SK-N-SH (cell line): ENCODE measurements around the gene TFIP11. TPM values are rescaled to one million over a fixed set of nuclear protein-coding genes. Genes with fewer than 3 reads are reported as not detected.

Source experiments
- CTCF ChIA-PET: fragments of 300-600, 350-600 bp; formaldehyde crosslinking; extraction: SDS; loops from one replicate; lab custom pipeline; 2021; lab: Yijun Ruan, JAX
- POLR2A ChIA-PET: fragments of 350-600 bp; sonication (Branson Sonifier 250); formaldehyde crosslinking; extraction: SDS; loops from one replicate; lab custom pipeline; 2020; ENCODE audit warnings: antibody characterized with exemption, inconsistent platforms; lab: Yijun Ruan, JAX
- DNase-seq: peaks from one replicate; pipeline ENCODE4 v3.0.0; 2012
- H2AFZ ChIP-seq: fragments of 200-600 bp; sonication (generic); 2 replicates; pipeline ENCODE4 v1.8.1; 2016; ENCODE audit warnings: antibody characterized with exemption, mild to moderate bottlenecking, low read depth
- H3F3A ChIP-seq: fragments of 200-600 bp; sonication (generic); replicated peaks from 2 replicates; pipeline ENCODE3; 2016; ENCODE audit warnings: antibody characterized with exemption, mild to moderate bottlenecking; ENCODE audit not compliant: insufficient read depth
- H3K27ac ChIP-seq, 2 experiments: fragments of 200-500 bp in 1 of 2; fragments of 200-600 bp in 1 of 2; sonication (Bioruptor generic) in 1 of 2; sonication (generic), shearing (Covaris generic) in 1 of 2; 2 replicates each; pipeline versions ENCODE4 v1.5.1 to v1.6.1; 2014 to 2016; ENCODE audit warnings: low read depth in 2 of 2, inconsistent platforms in 1 of 2, low read length in 1 of 2, mild to moderate bottlenecking in 1 of 2, mixed read lengths in 1 of 2
- H3K27me3 ChIP-seq: fragments of 200-600 bp; sonication (generic), shearing (Covaris generic); 2 replicates; pipeline ENCODE4 v1.6.1; 2016; ENCODE audit warnings: mixed run types; ENCODE audit not compliant: insufficient read depth
- H3K36me3 ChIP-seq, 2 experiments: fragments of 200-500 bp in 1 of 2; fragments of 200-600 bp in 1 of 2; sonication (Bioruptor generic) in 1 of 2; sonication (generic) in 1 of 2; replicated peaks in 1 of 2; 2 replicates each; pipeline versions ENCODE3 to v1.5.1; 2014 to 2016; ENCODE audit warnings: low read length in 1 of 2, mild to moderate bottlenecking in 1 of 2; ENCODE audit not compliant: insufficient read depth in 2 of 2, control insufficient read depth in 1 of 2
- H3K4me1 ChIP-seq, 2 experiments: fragments of 200-500 bp in 1 of 2; fragments of 200-600 bp in 1 of 2; sonication (Bioruptor generic) in 1 of 2; sonication (generic), shearing (Covaris generic) in 1 of 2; 2 replicates each; pipeline versions ENCODE4 v1.5.1 to v1.6.1; 2014 to 2016; ENCODE audit warnings: low read depth in 1 of 2, low read length in 1 of 2, mixed run types in 1 of 2; ENCODE audit not compliant: insufficient read depth in 2 of 2, control insufficient read depth in 1 of 2
- H3K4me2 ChIP-seq: fragments of 200-600 bp; sonication (generic), shearing (Covaris generic); 2 replicates; pipeline ENCODE4 v1.6.1; 2017; ENCODE audit warnings: mixed run types
- H3K4me3 ChIP-seq, 2 experiments: fragments of 200-500 bp in 1 of 2; fragments of 200-600 bp in 1 of 2; sonication (Bioruptor generic) in 1 of 2; sonication (generic), shearing (Covaris generic) in 1 of 2; 2 replicates each; pipeline versions ENCODE4 v1.5.1 to v1.8.1; 2014 to 2016; ENCODE audit warnings: low read depth in 2 of 2, inconsistent platforms in 1 of 2, low read length in 1 of 2, mild to moderate bottlenecking in 1 of 2, mixed read lengths in 1 of 2, moderate library complexity in 1 of 2
- H3K79me2 ChIP-seq: fragments of 200-600 bp; sonication (generic); 2 replicates; pipeline ENCODE4 v1.8.1; 2017; ENCODE audit warnings: mild to moderate bottlenecking; ENCODE audit not compliant: insufficient read depth
- H3K9ac ChIP-seq: fragments of 200-600 bp; sonication (generic); 2 replicates; pipeline ENCODE4 v1.6.1; 2017; ENCODE audit warnings: mixed run types
- H3K9me2 ChIP-seq: fragments of 200-600 bp; sonication (generic); 2 replicates; pipeline ENCODE4 v1.6.1; 2017; ENCODE audit warnings: mixed run types
- H3K9me3 ChIP-seq: fragments of 200-600 bp; sonication (generic); 2 replicates; pipeline ENCODE4 v1.6.1; 2017; ENCODE audit warnings: mixed run types, mild to moderate bottlenecking, moderate library complexity
- H4K20me1 ChIP-seq: fragments of 200-600 bp; sonication (generic); 2 replicates; pipeline ENCODE4 v1.6.1; 2017; ENCODE audit warnings: mild to moderate bottlenecking, mixed run types; ENCODE audit not compliant: insufficient read depth
- CHD2 ChIP-seq: fragments of 150-350 bp; IDR thresholded peaks from 2 replicates; pipeline ENCODE4 v1.6.1; 2018; ENCODE audit warnings: low read length; ENCODE audit not compliant: partially characterized antibody
- EZH2phosphoT487 ChIP-seq: fragments of 200-600 bp; sonication (generic); IDR thresholded peaks from 2 replicates; pipeline ENCODE4 v1.6.1; 2017; ENCODE audit warnings: low read depth, mixed run types, mild to moderate bottlenecking, antibody characterized with exemption, moderate library complexity, borderline replicate concordance
- FOSL2 ChIP-seq: IDR thresholded peaks from 2 replicates; pipeline ENCODE4 v1.4.0; 2012; ENCODE audit warnings: low read depth, mild to moderate bottlenecking, moderate library complexity, borderline replicate concordance
- FOXM1 ChIP-seq: IDR thresholded peaks from 2 replicates; pipeline ENCODE4 v1.4.0; 2012; ENCODE audit warnings: low read depth, mild to moderate bottlenecking
- GABPA ChIP-seq: IDR thresholded peaks from 2 replicates; pipeline ENCODE4 v1.4.0; 2012; ENCODE audit warnings: low read depth, mild to moderate bottlenecking
- JUND ChIP-seq: IDR thresholded peaks from 2 replicates; pipeline ENCODE4 v1.4.0; 2012
- MAX ChIP-seq: IDR thresholded peaks from 2 replicates; pipeline ENCODE4 v1.4.0; 2012; ENCODE audit warnings: low read depth
- MXI1 ChIP-seq: IDR thresholded peaks from 2 replicates; pipeline ENCODE4 v1.6.1; 2012; ENCODE audit warnings: mild to moderate bottlenecking, low read depth, low read length, improper control_type of control experiment
- NFIC ChIP-seq: IDR thresholded peaks from 2 replicates; pipeline ENCODE4 v1.4.0; 2012; ENCODE audit warnings: borderline replicate concordance
- PBX3 ChIP-seq: IDR thresholded peaks from 2 replicates; pipeline ENCODE4; 2012
- POLR2AphosphoS5 ChIP-seq: IDR thresholded peaks from 2 replicates; pipeline ENCODE4 v1.6.1; 2012; ENCODE audit warnings: low read depth, low read length
- RAD21 ChIP-seq: IDR thresholded peaks from 2 replicates; pipeline ENCODE4 v1.6.1; 2012; ENCODE audit warnings: mild to moderate bottlenecking, low read length
- REST ChIP-seq: IDR thresholded peaks from 2 replicates; pipeline ENCODE4 v1.6.1; 2012; ENCODE audit warnings: mild to moderate bottlenecking, low read depth, low read length, moderate library complexity
- RFX5 ChIP-seq: IDR thresholded peaks from 2 replicates; pipeline ENCODE4 v1.6.1; 2012; ENCODE audit warnings: mild to moderate bottlenecking, improper control_type of control experiment, low read length
- TAF1 ChIP-seq: IDR thresholded peaks from 2 replicates; pipeline ENCODE4 v1.6.1; 2012; ENCODE audit warnings: low read depth, mild to moderate bottlenecking, low read length, moderate library complexity, borderline replicate concordance
- TCF12 ChIP-seq: IDR thresholded peaks from 2 replicates; pipeline ENCODE4 v1.4.0; 2012
- TEAD4 ChIP-seq: IDR thresholded peaks from 2 replicates; pipeline ENCODE4 v1.4.0; 2012; ENCODE audit warnings: mild to moderate bottlenecking, borderline replicate concordance; ENCODE audit not compliant: insufficient read depth
- USF1 ChIP-seq: IDR thresholded peaks from 2 replicates; pipeline ENCODE4 v1.4.0; 2012; ENCODE audit warnings: low read depth, borderline replicate concordance
- USF2 ChIP-seq: fragments of 150-350 bp; IDR thresholded peaks from 2 replicates; pipeline ENCODE4 v1.6.1; 2017; ENCODE audit warnings: antibody characterized with exemption, low read length, low read depth, borderline replicate concordance
- ZBTB33 ChIP-seq: IDR thresholded peaks from 2 replicates; pipeline ENCODE4 v1.4.0; 2012; ENCODE audit warnings: low read depth, borderline replicate concordance
- WGBS: methylation state at CpG from one replicate; pipeline ENCODE4 v1.1.6; 2017; ENCODE audit warnings: low lambda C conversion rate; 5-methylcytosine and 5-hydroxymethylcytosine counted together
- polyA plus RNA-seq, 3 experiments: library from polyadenylated mRNA; depleted of rRNA; stranded (reverse); fragments of >200 nt; gene quantifications; 2 replicates each; pipeline ENCODE4 v1.2.3, GENCODE V29; 2012

Gene TFIP11
- polyA plus RNA-seq, 1 of the 3 experiments (the other 2 are of a cell fraction), result 32.8 TPM

- TF ChIP-seq ZBTB33 (no peak), CHD2 (no peak), RAD21 (no peak), FOXM1 (no peak)
- TF ChIP-seq, all 33 proteins: peak for 0
Observed at GRCh38 chr22:26517429-26517828, 5.2 kb upstream of the TFIP11 start (continued).

- WGBS, result 100% methylated on average over 1 of the region's 1 CpG
- Histone ChIP-seq H3F3A (no peaks in the 10 kb centered on the region), H3K4me2 (no peak overlapping the region), H3K9ac (no peak overlapping the region), H3K27me3 (no peaks in the 10 kb centered on the region), H3K4me1 (peaks cover 12% of the 10 kb centered on the region in 2 experiments; a peak in 3 of 4 replicates), H4K20me1 (no peaks in the 10 kb centered on the region), H3K9me3 (no peaks in the 10 kb centered on the region), H3K4me3 (no peak overlapping the region), H3K27ac (no peak overlapping the region), H3K9me2 (no peaks in the 10 kb centered on the region), H3K79me2 (peaks cover 32% of the 10 kb centered on the region), H3K36me3 (no peaks in the 10 kb centered on the region), H2AFZ (no peak overlapping the region)
- POLR2A ChIA-PET, result no interaction called here
- CTCF ChIA-PET, result interaction anchor here (1.0 kb wide), 1 partner anchor 152 kb away, joined by 3 read pairs; no protein-coding TSS in a partner anchor
- no peak for DNase-seq
- TF ChIP-seq MXI1, result no peak
- no peak for TF ChIP-seq POLR2AphosphoS5
- TF ChIP-seq USF2, result no peak
- no peak for TF ChIP-seq EZH2phosphoT487
- TF ChIP-seq FOXM1, result no peak
- no peak for TF ChIP-seq ZBTB33
- TF ChIP-seq CHD2, result no peak
- no peak for TF ChIP-seq USF1
- TF ChIP-seq REST, result no peak
- no peak for TF ChIP-seq GABPA
- no peak for TF ChIP-seq NFIC
- TF ChIP-seq FOSL2, result no peak
- TF ChIP-seq RFX5, result no peak
- no peak for TF ChIP-seq TEAD4
- no peak for TF ChIP-seq MAX
- TF ChIP-seq PBX3, result no peak
- TF ChIP-seq TCF12, result no peak
- no peak for TF ChIP-seq JUND
- no peak for TF ChIP-seq TAF1
Observed at GRCh38 chr22:26516503-26516902, 4.2 kb upstream of the TFIP11 start.
